SH-SY5Y (cell line): ENCODE data around the gene CD33.

Source experiments
- GATA2 ChIP-seq: IDR thresholded peaks from 2 replicates; pipeline ENCODE4 v1.6.1; 2011; ENCODE audit warnings: mild to moderate bottlenecking, low read depth, low read length
- GATA3 ChIP-seq: IDR thresholded peaks from 2 replicates; pipeline ENCODE4 v1.6.1; 2011; ENCODE audit warnings: low read depth, mild to moderate bottlenecking, low read length, moderate library complexity

DNA sequence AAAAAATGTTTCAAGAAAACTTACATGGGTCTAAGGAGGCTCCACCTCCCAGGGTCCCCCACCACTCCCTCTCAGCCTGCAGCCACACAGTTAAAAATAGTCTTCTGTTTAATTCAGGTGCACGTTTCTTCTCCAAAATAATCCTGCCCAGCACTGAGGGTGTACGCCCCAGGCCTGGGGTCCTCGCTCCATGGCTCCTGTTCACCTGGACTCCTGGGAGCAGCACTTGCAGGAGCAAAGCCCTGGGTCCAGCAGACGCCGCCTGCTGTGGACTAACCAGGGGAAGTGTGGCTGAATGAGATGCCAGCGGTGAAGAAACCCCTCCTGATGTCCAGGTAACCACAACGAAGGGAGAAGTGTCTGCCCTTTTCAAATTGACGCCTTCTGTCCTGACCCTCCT is 41.3 kb upstream of the CD33 start:
- TF ChIP-seq GATA2 (no peak), GATA3 (no peak)
